Karpas-422 (cell line): Measurements from ENCODE around the gene NPAS3. TPM values are rescaled to one million over a fixed set of nuclear protein-coding genes. Genes with fewer than 3 reads are reported as not detected.

Experiments used
- DNase-seq: peaks from one replicate; pipeline ENCODE4 v3.0.0-alpha.2; 2015
- H2AFZ ChIP-seq: fragments of 200-600 bp; sonication (generic); 2 replicates; pipeline ENCODE4 v1.6.1; 2014; ENCODE audit warnings: antibody characterized with exemption, low read length, mixed read lengths
- H3K27ac ChIP-seq: fragments of 200-600 bp; sonication (generic); 2 replicates; pipeline ENCODE4 v1.5.1; 2014; ENCODE audit warnings: mild to moderate bottlenecking, low read length, moderate library complexity
- H3K27me3 ChIP-seq: fragments of 200-600 bp; sonication (generic); 2 replicates; pipeline ENCODE4 v1.6.1; 2014; ENCODE audit warnings: low read length, mixed read lengths
- H3K36me3 ChIP-seq: fragments of 200-600 bp; sonication (generic); 2 replicates; pipeline ENCODE4 v1.6.1; 2014; ENCODE audit warnings: low read length, mixed read lengths; ENCODE audit not compliant: insufficient read depth
- H3K4me1 ChIP-seq: fragments of 200-600 bp; sonication (generic); 2 replicates; pipeline ENCODE4 v1.6.1; 2014; ENCODE audit warnings: mild to moderate bottlenecking, low read length, mixed read lengths
- H3K4me2 ChIP-seq: fragments of 200-600 bp; sonication (generic); 2 replicates; pipeline ENCODE4 v1.6.1; 2014; ENCODE audit warnings: low read length, low read depth, mild to moderate bottlenecking; ENCODE audit not compliant: poor library complexity, severe bottlenecking
- H3K4me3 ChIP-seq: fragments of 200-600 bp; sonication (generic); 2 replicates; pipeline ENCODE4 v1.5.1; 2014; ENCODE audit warnings: mild to moderate bottlenecking, antibody characterized with exemption, low read length, mixed read lengths
- H3K79me2 ChIP-seq: fragments of 200-600 bp; sonication (generic); 2 replicates; pipeline ENCODE4 v1.6.1; 2014; ENCODE audit warnings: mild to moderate bottlenecking, low read length, mixed read lengths
- H3K9ac ChIP-seq: fragments of 200-600 bp; sonication (generic); 2 replicates; pipeline ENCODE4 v1.6.0; 2014; ENCODE audit warnings: low read length
- H3K9me2 ChIP-seq: fragments of 200-600 bp; sonication (generic), shearing (Covaris generic); replicated peaks from 2 replicates; pipeline ENCODE4 v1.6.0; 2014; ENCODE audit warnings: mild to moderate bottlenecking, low read length, moderate library complexity; ENCODE audit not compliant: insufficient read depth
- H3K9me3 ChIP-seq: fragments of 300-700, 200-600 bp; sonication (generic); 2 replicates; pipeline ENCODE4 v1.6.1; 2014; ENCODE audit warnings: low read length, mixed read lengths
- H4K20me1 ChIP-seq: fragments of 200-600 bp; sonication (generic); 2 replicates; pipeline ENCODE4 v1.6.1; 2014; ENCODE audit warnings: mild to moderate bottlenecking, antibody characterized with exemption, low read length, low read depth; ENCODE audit not compliant: insufficient read depth
- total RNA-seq: library from RNA; depleted of rRNA; stranded (reverse); fragments of >200 nt; shearing (Covaris generic); gene quantifications from 2 replicates; pipeline ENCODE4 v1.2.3, GENCODE V29; 2014; ENCODE audit warnings: low replicate concordance

Gene NPAS3
- total RNA-seq, 1 experiment from 2014 or later, result 1.6 TPM

DNA sequence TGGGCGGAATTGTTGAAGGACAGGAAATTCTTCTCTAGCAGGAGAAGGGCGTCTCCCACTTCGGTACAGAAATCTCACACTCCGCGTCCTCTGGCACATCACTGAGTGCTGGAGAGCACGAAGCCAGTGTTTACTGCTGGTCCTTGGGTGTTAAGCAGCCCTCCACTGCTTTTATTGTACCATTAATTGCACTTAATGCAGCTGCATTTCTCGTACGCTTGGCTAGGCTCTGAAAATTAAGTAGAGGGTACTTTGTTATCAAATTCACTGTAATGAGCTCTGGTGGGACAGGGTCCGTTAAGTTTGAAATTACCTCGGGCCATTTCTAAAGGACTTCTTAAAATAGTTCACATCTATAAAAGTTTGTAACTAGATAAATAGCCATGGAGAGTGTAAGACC lies 411.2 kb downstream of the NPAS3 start:
- peaks cover 3% of the 10 kb centered on the region; the same call in 1 of the 2 replicates for H3K27me3 ChIP-seq
- DNase-seq, result no peak
- H3K4me3 ChIP-seq, result no peak overlapping the region
- no peak overlapping the region for H3K4me2 ChIP-seq
- no peaks in the 10 kb centered on the region for H3K36me3 ChIP-seq
- 0 out of 2 replicates have a peak, but pooled peaks cover 4% of the 10 kb centered on the region for H3K4me1 ChIP-seq
- no peak overlapping the region for H3K9ac ChIP-seq
- no peaks in the 10 kb centered on the region for H4K20me1 ChIP-seq
- no peaks in the 10 kb centered on the region for H3K79me2 ChIP-seq
- no peak overlapping the region for H2AFZ ChIP-seq
- no peaks in the 10 kb centered on the region for H3K9me2 ChIP-seq
- no peaks in the 10 kb centered on the region for H3K9me3 ChIP-seq
- H3K27ac ChIP-seq, result no peak overlapping the region

GRCh38 chr14:33350366-33350990 lies 411.8 kb downstream of the NPAS3 start:
- Histone ChIP-seq H3K79me2 (no peaks in the 10 kb centered on the region), H3K36me3 (no peaks in the 10 kb centered on the region), H3K4me3 (no peak overlapping the region), H3K4me2 (no peak overlapping the region), H3K9me2 (no peaks in the 10 kb centered on the region), H3K9me3 (no peaks in the 10 kb centered on the region), H3K27me3 (peaks cover 3% of the 10 kb centered on the region; the same call in 1 of the 2 replicates), H3K27ac (no peak overlapping the region), H4K20me1 (no peaks in the 10 kb centered on the region), H3K9ac (no peak overlapping the region), H2AFZ (no peak overlapping the region), H3K4me1 (0 out of 2 replicates have a peak, but pooled peaks cover 4% of the 10 kb centered on the region)
- DNase-seq, result no peak

DNA sequence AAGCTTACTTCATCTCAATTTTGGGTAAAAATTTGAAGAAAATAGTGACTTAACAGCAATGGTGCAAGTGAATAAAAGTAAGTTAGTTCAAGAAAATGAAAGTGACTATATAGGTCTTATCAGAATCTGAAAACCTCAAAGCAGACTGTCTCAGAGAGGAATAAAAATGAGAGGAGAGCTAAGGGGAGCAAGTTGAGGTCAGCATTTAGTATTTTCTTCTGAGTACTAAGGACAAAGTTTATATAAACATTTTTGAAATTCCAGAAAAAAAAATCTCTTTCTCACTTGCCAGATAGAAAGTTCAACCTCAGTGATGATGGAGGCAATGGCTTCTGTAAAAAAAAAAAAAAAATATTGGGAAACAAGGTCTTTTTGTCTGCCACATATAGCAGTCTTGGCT lies 414.1 kb downstream of the NPAS3 start:
- no peaks in the 10 kb centered on the region for H3K9me3 ChIP-seq
- H3K27ac ChIP-seq, result no peak overlapping the region
- H3K27me3 ChIP-seq, result peaks cover 3% of the 10 kb centered on the region; the same call in 1 of the 2 replicates
- no peaks in the 10 kb centered on the region for H4K20me1 ChIP-seq
- no peak overlapping the region for H3K4me2 ChIP-seq
- H3K79me2 ChIP-seq, result no peaks in the 10 kb centered on the region
- H3K4me1 ChIP-seq, result 0 out of 2 replicates have a peak, but pooled peaks cover 4% of the 10 kb centered on the region
- H3K9me2 ChIP-seq, result no peaks in the 10 kb centered on the region
- H2AFZ ChIP-seq, result no peak overlapping the region
- H3K36me3 ChIP-seq, result no peaks in the 10 kb centered on the region
- H3K4me3 ChIP-seq, result no peak overlapping the region
- DNase-seq, result no peak
- H3K9ac ChIP-seq, result no peak overlapping the region

GRCh38 chr14:33356181-33356580 lies 417.5 kb downstream of the NPAS3 start:
- H4K20me1 ChIP-seq, result no peaks in the 10 kb centered on the region
- H3K4me2 ChIP-seq, result no peak overlapping the region

DNA sequence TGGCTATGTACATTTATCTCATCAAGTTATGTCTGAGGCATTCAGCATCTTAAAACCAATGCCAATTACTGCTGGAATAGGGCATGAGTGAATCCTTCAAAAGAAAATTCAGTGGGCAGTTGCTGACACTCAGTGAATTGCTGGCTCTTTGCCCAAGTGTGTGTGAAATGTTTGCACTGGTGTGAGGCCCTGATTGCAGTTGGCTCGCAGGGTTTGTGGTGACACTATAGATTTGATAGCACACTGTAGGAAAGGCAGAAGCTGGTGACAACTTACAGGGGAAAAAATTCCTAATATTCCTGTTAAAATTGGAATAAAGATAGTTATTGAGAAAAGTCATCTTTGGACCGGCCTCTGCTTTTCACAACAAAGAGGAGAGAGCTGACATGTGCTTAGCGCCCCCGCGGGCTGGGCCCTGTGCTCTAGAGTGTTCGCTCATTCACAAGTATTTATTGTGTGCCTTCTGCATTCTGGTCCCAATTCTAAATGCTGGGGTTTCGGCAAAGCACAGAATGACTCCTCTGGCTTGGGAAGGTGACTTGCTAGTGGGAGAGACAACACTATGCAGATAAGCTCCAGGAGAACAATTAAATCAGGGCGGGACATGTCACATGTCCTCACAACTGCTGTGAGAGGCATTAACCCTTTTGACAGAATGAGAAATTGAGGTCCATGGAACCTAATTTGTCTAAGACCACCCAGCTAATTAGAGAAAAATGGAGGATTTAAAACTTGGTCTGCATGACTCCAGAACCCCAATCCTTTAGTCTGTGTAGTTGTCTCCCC lies 418.7 kb downstream of the NPAS3 start:
- Histone ChIP-seq H3K36me3 (no peaks in the 10 kb centered on the region), H3K9ac (no peak overlapping the region), H3K9me3 (no peaks in the 10 kb centered on the region), H3K9me2 (no peaks in the 10 kb centered on the region), H4K20me1 (no peaks in the 10 kb centered on the region), H3K27ac (no peak overlapping the region), H3K27me3 (peaks cover 3% of the 10 kb centered on the region; the same call in 1 of the 2 replicates), H3K4me3 (no peak overlapping the region), H3K4me2 (no peak overlapping the region), H2AFZ (no peak overlapping the region), H3K79me2 (no peaks in the 10 kb centered on the region), H3K4me1 (no peaks in the 10 kb centered on the region)
- DNase-seq, result no peak

More at GRCh38 chr14:33356181-33356580, 417.5 kb downstream of the NPAS3 start:
- Histone ChIP-seq H3K9ac (no peak overlapping the region), H3K79me2 (no peaks in the 10 kb centered on the region), H3K27me3 (peaks cover 3% of the 10 kb centered on the region; the same call in 1 of the 2 replicates), H3K4me3 (no peak overlapping the region), H3K36me3 (no peaks in the 10 kb centered on the region), H3K9me2 (no peaks in the 10 kb centered on the region), H3K9me3 (no peaks in the 10 kb centered on the region), H3K4me1 (no peaks in the 10 kb centered on the region), H2AFZ (no peak overlapping the region), H3K27ac (no peak overlapping the region)
- no peak for DNase-seq

- Histone ChIP-seq H3K4me2 (no peak overlapping the region), H3K27me3 (peaks cover 1% of the 10 kb centered on the region; the same call in 1 of the 2 replicates), H3K79me2 (no peaks in the 10 kb centered on the region), H3K9me3 (no peaks in the 10 kb centered on the region), H3K4me1 (no peaks in the 10 kb centered on the region), H3K4me3 (no peak overlapping the region), H4K20me1 (no peaks in the 10 kb centered on the region), H3K9me2 (no peaks in the 10 kb centered on the region), H2AFZ (no peak overlapping the region), H3K36me3 (no peaks in the 10 kb centered on the region), H3K27ac (no peak overlapping the region), H3K9ac (no peak overlapping the region)
- DNase-seq, result no peak
These were observed 420.7 kb downstream of the NPAS3 start for GRCh38 chr14:33359288-33359881.

GRCh38 chr14:33362934-33363333 lies 424.3 kb downstream of the NPAS3 start:
- H3K4me3 ChIP-seq, result no peak overlapping the region
- no peaks in the 10 kb centered on the region for H3K79me2 ChIP-seq
- no peak overlapping the region for H3K4me2 ChIP-seq
- H3K36me3 ChIP-seq, result no peaks in the 10 kb centered on the region
- no peaks in the 10 kb centered on the region for H4K20me1 ChIP-seq
- H3K27ac ChIP-seq, result no peak overlapping the region
- H2AFZ ChIP-seq, result no peak overlapping the region
- DNase-seq, result no peak
- no peaks in the 10 kb centered on the region for H3K4me1 ChIP-seq
- no peaks in the 10 kb centered on the region for H3K27me3 ChIP-seq
- no peak overlapping the region for H3K9ac ChIP-seq
- no peaks in the 10 kb centered on the region for H3K9me2 ChIP-seq
- no peaks in the 10 kb centered on the region for H3K9me3 ChIP-seq

DNA sequence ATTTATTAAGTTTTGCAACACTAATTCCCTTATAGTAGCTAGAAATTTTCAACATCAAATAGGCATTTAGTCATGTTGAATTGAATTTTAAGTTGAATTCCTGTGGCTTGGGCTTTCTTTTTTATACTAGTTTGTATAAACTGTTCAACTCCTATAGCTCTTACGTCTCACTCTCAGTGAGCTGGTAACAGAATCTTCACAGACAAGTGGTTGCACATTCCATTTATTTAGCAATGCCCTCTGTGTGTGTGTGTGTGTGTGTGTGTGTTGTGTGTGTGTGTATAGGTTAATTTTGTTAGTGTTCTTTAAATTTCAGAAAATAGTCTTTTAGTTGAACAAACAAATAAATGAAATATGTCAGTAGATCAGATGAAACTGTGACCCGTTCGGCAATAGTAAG lies 425.0 kb downstream of the NPAS3 start:
- no peaks in the 10 kb centered on the region for H3K9me3 ChIP-seq
- H2AFZ ChIP-seq, result no peak overlapping the region
- no peaks in the 10 kb centered on the region for H3K27me3 ChIP-seq
- no peaks in the 10 kb centered on the region for H4K20me1 ChIP-seq
- no peak overlapping the region for H3K9ac ChIP-seq
- DNase-seq, result no peak
- no peak overlapping the region for H3K27ac ChIP-seq
- no peak overlapping the region for H3K4me3 ChIP-seq
- H3K4me2 ChIP-seq, result no peak overlapping the region
- no peaks in the 10 kb centered on the region for H3K36me3 ChIP-seq
- H3K4me1 ChIP-seq, result no peaks in the 10 kb centered on the region
- no peaks in the 10 kb centered on the region for H3K79me2 ChIP-seq
- H3K9me2 ChIP-seq, result no peaks in the 10 kb centered on the region
